GM21381 (cell line): ENCODE measurements around the gene KCNK17.
"Not testable (repeated sequence)": the region's sequence is repeated elsewhere in the genome, so short reads cannot be mapped to it uniquely, and the experiment has no call there.

ENCODE experiments used
- ATAC-seq: cut with Tn5 transposase; IDR thresholded peaks from one replicate; pipeline ENCODE4 v1.9.1; 2021; ENCODE audit warnings: mild to moderate bottlenecking, moderate library complexity; ENCODE audit not compliant: unreplicated experiment

Gene KCNK17

GRCh38 chr6:39303425-39304153, 10.6 kb downstream of the KCNK17 start:
- no peak for ATAC-seq

- peak; percentile 88 for ATAC-seq
Measured at GRCh38 chr6:39302669-39303424, 11.4 kb downstream of the KCNK17 start.

- ATAC-seq, result no peak
Measured at GRCh38 chr6:39302011-39302410, 12.2 kb downstream of the KCNK17 start.

- no peak for ATAC-seq
Measured at GRCh38 chr6:39301606-39302005, 12.6 kb downstream of the KCNK17 start.

GRCh38 chr6:39300739-39301138, 13.5 kb downstream of the KCNK17 start:
- no peak for ATAC-seq

GRCh38 chr6:39298061-39298460, 16.2 kb downstream of the KCNK17 start:
- no peak for ATAC-seq

GRCh38 chr6:39296745-39297640, 17.2 kb downstream of the KCNK17 start:
- ATAC-seq, result no peak

GRCh38 chr6:39295611-39296011, 18.6 kb downstream of the KCNK17 start:
- no peak for ATAC-seq

- no peak for ATAC-seq
Measured at GRCh38 chr6:39294899-39295298, 19.3 kb downstream of the KCNK17 start.

- no peak for ATAC-seq
Measured at GRCh38 chr6:39294133-39294532, 20.1 kb downstream of the KCNK17 start.

- ATAC-seq, result no peak
Measured at GRCh38 chr6:39292637-39293036, 21.6 kb downstream of the KCNK17 start.

- no peak for ATAC-seq
Measured at GRCh38 chr6:39289490-39289889, 24.7 kb downstream of the KCNK17 start.

- no peak for ATAC-seq
Measured at GRCh38 chr6:39287601-39288000, 26.6 kb downstream of the KCNK17 start.

GRCh38 chr6:39286596-39286995, 27.6 kb downstream of the KCNK17 start:
- not testable (repeated sequence) for ATAC-seq

GRCh38 chr6:39282774-39283173, 31.4 kb downstream of the KCNK17 start:
- no peak for ATAC-seq

- ATAC-seq, result no peak
Measured at GRCh38 chr6:39281312-39281980, 32.8 kb downstream of the KCNK17 start.

GRCh38 chr6:39280247-39280731, 33.9 kb downstream of the KCNK17 start:
- no peak for ATAC-seq

- ATAC-seq, result no peak
Measured at GRCh38 chr6:39279539-39279938, 34.7 kb downstream of the KCNK17 start.

- ATAC-seq, result no peak
Measured at GRCh38 chr6:39276379-39276995, 37.7 kb downstream of the KCNK17 start.

- no peak for ATAC-seq
Measured at GRCh38 chr6:39274903-39275302, 39.3 kb downstream of the KCNK17 start.
